ENCODE results near the gene TAAR9. TPM values are rescaled to one million over a fixed set of nuclear protein-coding genes. Genes with fewer than 3 reads are reported as not detected.

Gene TAAR9
- total RNA-seq, 1 experiment from 2014 or later = not detected

DNA sequence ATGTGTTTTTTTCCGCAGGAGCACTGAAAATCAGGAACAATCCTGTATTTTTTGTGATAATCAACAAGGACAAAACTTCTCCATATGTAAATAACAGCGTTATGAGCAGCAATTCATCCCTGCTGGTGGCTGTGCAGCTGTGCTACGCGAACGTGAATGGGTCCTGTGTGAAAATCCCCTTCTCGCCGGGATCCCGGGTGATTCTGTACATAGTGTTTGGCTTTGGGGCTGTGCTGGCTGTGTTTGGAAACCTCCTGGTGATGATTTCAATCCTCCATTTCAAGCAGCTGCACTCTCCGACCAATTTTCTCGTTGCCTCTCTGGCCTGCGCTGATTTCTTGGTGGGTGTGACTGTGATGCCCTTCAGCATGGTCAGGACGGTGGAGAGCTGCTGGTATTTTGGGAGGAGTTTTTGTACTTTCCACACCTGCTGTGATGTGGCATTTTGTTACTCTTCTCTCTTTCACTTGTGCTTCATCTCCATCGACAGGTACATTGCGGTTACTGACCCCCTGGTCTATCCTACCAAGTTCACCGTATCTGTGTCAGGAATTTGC is 32.2 kb downstream of the TAAR9 start, which contains the start of gene TAAR6:
TSS of gene TAAR6 (plus strand) at position 102 of the 557 bp plus-strand sequence. CDS start at position 102, 0 bp downstream.
- POLR2A ChIA-PET = no interaction called here
- Mint-ChIP-seq H3K27ac (ENCODE audit: unreplicated experiment) (no peak within 1 kb of the TSS), H3K36me3 (ENCODE audit: insufficient read depth, unreplicated experiment) (no peaks in the 10 kb centered on the region), H3K27me3 (ENCODE audit: insufficient read depth, unreplicated experiment) (peaks cover 5% of the 10 kb centered on the region), H3K4me1 (ENCODE audit: low read depth, unreplicated experiment) (peaks cover 5% of the 10 kb centered on the region), H3K4me3 (ENCODE audit: unreplicated experiment) (no peak within 1 kb of the TSS), H3K9me3 (ENCODE audit: unreplicated experiment) (no peaks in the 10 kb centered on the region)
- H3K4me3 ChIP-seq (ENCODE audit: low read depth, low read length) = no peak within 1 kb of the TSS
- no peak for TF ChIP-seq CTCF (IDR thresholded peaks at IDR 0.05; ENCODE audit: insufficient read depth in 1 of 2, low read depth in 1 of 2, low read length in 1 of 2, severe bottlenecking in 1 of 2, unreplicated experiment in 1 of 2)
- no peaks in the 10 kb centered on the region for H3K27me3 ChIP-seq (replicated peaks; ENCODE audit: control insufficient read depth, insufficient read depth, low read length)
- no peaks in the 10 kb centered on the region for H3K9me3 ChIP-seq
- no peak for DNase-seq
- BruUV-seq (replicated peaks) = no TSS peak
- intact Hi-C loops (cut with micrococcal nuclease; ENCODE audit: unreplicated experiment) = no loop called here
- CTCF ChIA-PET = no interaction called here
- H3K4me1 ChIP-seq = peaks cover 3% of the 10 kb centered on the region; the same call in 1 of the 2 replicates
- no peaks in the 10 kb centered on the region for H3K36me3 ChIP-seq (ENCODE audit: control insufficient read depth, insufficient read depth, low read length)

DNA sequence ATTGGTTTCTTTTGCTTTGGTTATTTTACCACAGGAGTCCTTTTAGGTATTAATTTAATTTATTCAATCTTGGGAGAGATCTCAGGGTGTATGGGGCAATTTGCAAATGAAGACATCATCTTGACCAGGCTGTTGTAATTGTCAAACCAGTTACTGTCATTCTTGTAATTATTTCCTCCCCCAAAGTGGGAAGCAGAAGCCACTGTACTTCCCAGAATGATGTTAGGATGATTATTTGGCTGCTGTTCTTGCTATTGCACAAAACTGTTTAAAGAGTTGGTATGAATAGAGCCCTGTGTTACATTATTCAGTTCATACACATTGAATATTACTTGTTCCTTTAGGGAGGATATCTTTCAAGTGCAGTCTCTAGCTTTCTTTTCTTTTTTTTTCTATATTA is 33.7 kb downstream of the TAAR9 start:
- H3K36me3 Mint-ChIP-seq (ENCODE audit: insufficient read depth, unreplicated experiment) = no peaks in the 10 kb centered on the region
- no peak overlapping the region for H3K4me3 Mint-ChIP-seq (ENCODE audit: unreplicated experiment)
- intact Hi-C loops (cut with micrococcal nuclease; ENCODE audit: unreplicated experiment) = no loop called here
- POLR2A ChIA-PET = interaction anchor here (0.6 kb wide), 1 partner anchor 25 kb away, joined by 3 read pairs; no protein-coding TSS in a partner anchor
- BruUV-seq (replicated peaks) = no TSS peak
- Histone ChIP-seq H3K4me3 (ENCODE audit: low read depth, low read length) (no peak overlapping the region), H3K9me3 (no peaks in the 10 kb centered on the region), H3K4me1 (peaks cover 3% of the 10 kb centered on the region; the same call in 1 of the 2 replicates), H3K27me3 (replicated peaks; ENCODE audit: control insufficient read depth, insufficient read depth, low read length) (no peaks in the 10 kb centered on the region), H3K36me3 (ENCODE audit: control insufficient read depth, insufficient read depth, low read length) (no peaks in the 10 kb centered on the region)
- H3K27me3 Mint-ChIP-seq (ENCODE audit: insufficient read depth, unreplicated experiment) = peaks cover 2% of the 10 kb centered on the region
- DNase-seq = no peak
- no peak for TF ChIP-seq CTCF (IDR thresholded peaks at IDR 0.05; ENCODE audit: insufficient read depth in 1 of 2, low read depth in 1 of 2, low read length in 1 of 2, severe bottlenecking in 1 of 2, unreplicated experiment in 1 of 2)
- H3K4me1 Mint-ChIP-seq (ENCODE audit: low read depth, unreplicated experiment) = peaks cover 5% of the 10 kb centered on the region
- CTCF ChIA-PET = no interaction called here
- H3K9me3 Mint-ChIP-seq (ENCODE audit: unreplicated experiment) = no peaks in the 10 kb centered on the region
- no peak overlapping the region for H3K27ac Mint-ChIP-seq (ENCODE audit: unreplicated experiment)

GRCh38 chr6:132584698-132585097 is 46.6 kb downstream of the TAAR9 start:
- H3K4me1 ChIP-seq = no peaks in the 10 kb centered on the region
- H3K4me3 ChIP-seq (ENCODE audit: low read depth, low read length) = no peak overlapping the region
- Mint-ChIP-seq H3K27ac (ENCODE audit: unreplicated experiment) (no peak overlapping the region), H3K4me3 (ENCODE audit: unreplicated experiment) (no peak overlapping the region), H3K36me3 (ENCODE audit: insufficient read depth, unreplicated experiment) (no peaks in the 10 kb centered on the region), H3K9me3 (ENCODE audit: unreplicated experiment) (peaks cover 9% of the 10 kb centered on the region), H3K4me1 (ENCODE audit: low read depth, unreplicated experiment) (no peaks in the 10 kb centered on the region), H3K27me3 (ENCODE audit: insufficient read depth, unreplicated experiment) (no peaks in the 10 kb centered on the region)
- no TSS peak for BruUV-seq (replicated peaks)
- no peaks in the 10 kb centered on the region for H3K36me3 ChIP-seq (ENCODE audit: control insufficient read depth, insufficient read depth, low read length)
- ChIA-PET POLR2A (no interaction called here), CTCF (no interaction called here)
- H3K9me3 ChIP-seq = no peaks in the 10 kb centered on the region
- H3K27me3 ChIP-seq (replicated peaks; ENCODE audit: control insufficient read depth, insufficient read depth, low read length) = no peaks in the 10 kb centered on the region
- no peak for DNase-seq
- no peak for TF ChIP-seq CTCF (IDR thresholded peaks at IDR 0.05; ENCODE audit: insufficient read depth in 1 of 2, low read depth in 1 of 2, low read length in 1 of 2, severe bottlenecking in 1 of 2, unreplicated experiment in 1 of 2)
- intact Hi-C loops (cut with micrococcal nuclease; ENCODE audit: unreplicated experiment) = no loop called here

Data from Caco-2 (cell line).